A204.1 (cell line): ENCODE measurements around the gene EFTUD2.
A peak's percentile ranks its signal among the peaks of the same experiment; 100 is the strongest.
"Not testable (repeated sequence)": the region's sequence is repeated elsewhere in the genome, so short reads cannot be mapped to it uniquely, and the experiment has no call there.

Source experiments
- FAIRE-seq: peaks from 2 replicates; lab custom pipeline; 2012; peaks lifted over from hg19 to GRCh38; lab: Jason Lieb, UNC

Gene EFTUD2

DNA sequence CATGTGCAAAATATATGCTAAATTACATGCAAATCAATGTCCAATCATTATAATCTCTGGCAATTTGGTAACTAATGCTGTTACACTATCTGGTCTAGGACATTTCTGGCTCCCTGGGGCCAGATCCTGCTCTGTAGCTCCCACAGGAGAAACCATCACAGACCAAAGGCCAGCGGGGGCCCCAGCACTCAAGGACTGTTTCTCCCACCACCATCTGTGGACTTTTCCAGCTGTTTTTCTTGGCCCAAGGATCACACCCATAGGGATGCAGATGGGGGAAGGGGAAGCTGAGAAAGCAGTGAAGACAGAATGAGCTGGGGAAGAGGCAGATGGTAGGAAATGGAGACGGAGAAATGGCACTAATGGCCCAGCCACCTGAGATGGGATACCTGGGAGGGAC, 51.7 kb downstream of the EFTUD2 start, which contains the start of gene HIGD1B:
Gene HIGD1B, plus strand, starts transcription at position 298 of the 400 bp plus-strand sequence. CDS start 270 bp downstream, outside the sequence.
- no peak for FAIRE-seq

GRCh38 chr17:44846206-44846605, 53.0 kb downstream of the EFTUD2 start:
- FAIRE-seq, result no peak

GRCh38 chr17:44844390-44844830, 54.8 kb downstream of the EFTUD2 start:
- no peak for FAIRE-seq

- FAIRE-seq, result no peak
Measured at GRCh38 chr17:44842748-44843147, 56.5 kb downstream of the EFTUD2 start.

DNA sequence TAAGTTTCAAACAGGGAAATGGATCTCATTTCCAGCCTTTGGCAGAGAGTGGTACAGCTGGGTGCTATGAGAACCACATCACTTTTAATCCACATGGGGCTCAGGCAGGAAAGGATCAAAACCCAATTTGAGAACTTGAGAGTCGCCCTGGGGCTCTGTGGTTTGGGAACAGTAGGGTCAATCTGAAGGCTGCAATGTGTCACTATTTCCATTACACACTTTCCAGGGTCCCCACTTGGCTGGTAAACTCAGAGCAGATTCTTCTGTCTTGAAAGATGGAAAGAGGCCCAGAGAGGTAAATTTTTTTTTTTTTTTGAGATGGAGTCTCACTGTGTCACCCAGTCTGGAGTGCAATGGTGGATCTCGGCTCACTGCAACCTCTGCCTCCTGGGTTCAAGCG, 58.3 kb downstream of the EFTUD2 start:
- no peak for FAIRE-seq

- no peak for FAIRE-seq
Measured at GRCh38 chr17:44840274-44840673, 59.0 kb downstream of the EFTUD2 start.

- no peak for FAIRE-seq
Measured at GRCh38 chr17:44837196-44837595, 62.0 kb downstream of the EFTUD2 start.

DNA sequence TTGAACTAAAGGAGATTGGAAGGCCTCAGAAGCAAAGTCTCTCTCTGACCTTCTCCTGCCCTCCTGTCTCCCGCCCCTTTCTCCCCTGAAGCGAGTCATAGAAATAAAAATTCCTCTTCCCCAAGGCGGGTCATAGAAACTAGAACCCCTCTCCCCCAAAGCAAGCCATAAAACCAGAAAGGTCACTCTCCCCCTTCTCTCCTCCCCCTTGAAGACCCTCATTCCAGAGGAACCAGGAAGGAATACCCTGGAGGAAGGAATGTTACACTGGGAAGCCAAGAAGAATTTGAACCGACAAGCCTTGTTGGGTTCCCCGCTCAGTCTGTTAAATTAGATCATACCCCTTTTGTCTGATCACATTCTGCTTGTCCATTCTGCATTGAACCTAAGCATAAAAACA, 66.4 kb downstream of the EFTUD2 start:
- no peak for FAIRE-seq

DNA sequence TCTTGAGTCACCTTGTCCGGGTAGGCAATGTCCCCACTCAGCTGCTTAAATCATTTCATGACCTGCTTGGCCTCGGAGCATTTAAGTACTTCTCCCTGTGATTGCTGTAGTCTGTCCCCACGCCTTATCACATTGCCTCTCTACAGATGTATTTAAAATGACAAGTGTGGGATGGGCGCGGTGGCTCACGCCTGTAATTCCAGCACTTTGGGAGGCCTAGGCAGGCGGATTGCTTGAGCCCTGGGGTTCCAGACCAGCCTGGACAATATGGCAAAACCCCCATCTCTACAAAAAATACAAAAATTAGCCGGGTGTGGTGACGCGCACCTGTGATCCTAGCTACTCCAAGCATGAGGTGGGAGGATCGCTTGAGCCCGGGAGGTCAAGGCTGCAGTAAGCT, 67.9 kb downstream of the EFTUD2 start:
- FAIRE-seq, result no peak

GRCh38 chr17:44830359-44831288, 68.6 kb downstream of the EFTUD2 start:
- FAIRE-seq, result peak; percentile 93

DNA sequence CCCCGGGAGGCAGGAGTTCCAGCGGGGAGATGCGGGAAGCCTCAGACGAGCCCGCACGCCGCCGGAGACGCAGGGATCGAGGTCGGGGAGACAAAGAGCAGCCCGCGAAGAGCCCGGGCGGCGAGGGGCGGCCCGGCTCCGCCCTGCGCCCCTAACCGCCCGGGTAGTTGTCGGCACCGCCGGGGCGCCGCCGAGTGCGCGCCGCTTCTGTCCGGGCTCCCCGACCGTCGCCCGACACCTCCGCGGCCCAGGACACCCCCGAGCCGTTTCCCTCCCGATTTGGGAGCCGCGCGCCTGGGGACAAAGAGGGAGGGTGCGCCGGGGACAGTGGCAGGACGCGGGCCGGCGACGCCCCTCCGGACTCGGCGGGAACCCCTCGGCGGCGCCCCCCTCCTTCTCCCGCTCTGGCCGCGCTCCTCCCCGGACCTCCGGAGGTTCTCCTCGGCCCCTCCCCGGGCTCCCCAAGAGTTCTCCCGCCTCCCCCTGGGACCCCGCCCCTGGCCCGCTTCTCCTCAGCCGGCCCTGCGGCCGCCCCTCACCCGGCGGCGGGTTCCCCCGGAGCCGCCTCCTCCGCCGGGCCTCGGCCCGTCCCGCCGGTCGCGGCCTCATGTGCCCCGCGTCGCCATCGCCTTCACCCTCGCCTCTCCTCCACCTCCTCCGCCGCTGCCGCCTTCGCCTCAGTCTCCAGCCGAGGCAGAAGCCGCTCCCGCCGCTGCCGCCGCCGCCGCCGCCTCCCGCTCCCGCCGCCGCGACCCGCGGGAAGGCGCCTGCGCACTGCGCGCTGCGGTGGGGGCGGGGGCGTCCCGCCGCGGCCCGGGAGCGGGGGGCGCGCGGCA, 69.5 kb downstream of the EFTUD2 start, which contains the start of gene GJC1:
Gene GJC1, minus strand, starts transcription at position 765 of the 836 bp plus-strand sequence. CDS start 24,470 bp downstream, outside the sequence.
- no peak for FAIRE-seq

- FAIRE-seq, result no peak
Measured at GRCh38 chr17:44828919-44829522, 70.2 kb downstream of the EFTUD2 start.

DNA sequence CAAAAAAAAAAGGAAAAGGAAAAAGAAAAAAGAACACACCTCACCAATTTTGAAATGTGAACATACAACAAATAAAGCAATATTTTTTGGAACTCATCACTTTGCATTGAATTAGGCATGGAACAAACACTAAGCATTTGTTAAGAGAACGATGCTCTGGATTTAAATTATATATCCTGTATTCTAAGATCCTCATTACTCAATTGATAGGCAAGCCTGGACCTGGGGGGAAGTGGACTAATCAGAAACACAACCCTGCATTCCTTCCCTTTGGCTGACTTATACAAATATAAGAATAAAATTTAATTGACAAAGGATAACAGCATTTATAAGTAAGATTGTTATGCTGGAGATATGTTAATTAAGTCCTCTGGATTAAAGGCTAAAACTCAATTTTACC, 71.4 kb downstream of the EFTUD2 start:
- FAIRE-seq, result peak; percentile 87

- peak; percentile 57 for FAIRE-seq
Measured at GRCh38 chr17:44826123-44826790, 73.0 kb downstream of the EFTUD2 start.

- FAIRE-seq, result not testable (repeated sequence)
Measured at GRCh38 chr17:44825236-44825635, 74.0 kb downstream of the EFTUD2 start.

- peak; percentile 95 for FAIRE-seq
Measured at GRCh38 chr17:44820631-44821212, 78.5 kb downstream of the EFTUD2 start.

DNA sequence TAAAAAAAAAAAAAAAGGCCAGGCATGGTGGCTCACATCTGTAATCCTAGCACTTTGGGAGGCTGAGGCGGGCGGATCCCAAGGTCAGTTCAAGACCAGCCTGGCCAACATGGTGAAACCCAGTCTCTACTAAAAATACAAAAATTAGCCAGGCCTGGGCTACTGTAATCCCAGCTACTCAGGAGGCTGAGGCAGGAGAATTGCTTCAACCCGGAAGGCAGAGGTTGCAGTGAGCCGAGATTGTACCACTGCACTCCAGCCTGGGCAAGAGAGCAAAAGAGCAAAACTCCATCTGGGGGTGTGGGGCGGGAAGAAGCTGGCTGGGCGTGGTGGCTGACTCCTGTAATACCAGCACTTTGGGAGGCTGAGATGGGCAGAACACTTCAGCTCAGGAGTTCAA, 80.7 kb downstream of the EFTUD2 start:
- FAIRE-seq, result not testable (repeated sequence)

- no peak for FAIRE-seq
Measured at GRCh38 chr17:44812263-44812662, 87.0 kb downstream of the EFTUD2 start.

DNA sequence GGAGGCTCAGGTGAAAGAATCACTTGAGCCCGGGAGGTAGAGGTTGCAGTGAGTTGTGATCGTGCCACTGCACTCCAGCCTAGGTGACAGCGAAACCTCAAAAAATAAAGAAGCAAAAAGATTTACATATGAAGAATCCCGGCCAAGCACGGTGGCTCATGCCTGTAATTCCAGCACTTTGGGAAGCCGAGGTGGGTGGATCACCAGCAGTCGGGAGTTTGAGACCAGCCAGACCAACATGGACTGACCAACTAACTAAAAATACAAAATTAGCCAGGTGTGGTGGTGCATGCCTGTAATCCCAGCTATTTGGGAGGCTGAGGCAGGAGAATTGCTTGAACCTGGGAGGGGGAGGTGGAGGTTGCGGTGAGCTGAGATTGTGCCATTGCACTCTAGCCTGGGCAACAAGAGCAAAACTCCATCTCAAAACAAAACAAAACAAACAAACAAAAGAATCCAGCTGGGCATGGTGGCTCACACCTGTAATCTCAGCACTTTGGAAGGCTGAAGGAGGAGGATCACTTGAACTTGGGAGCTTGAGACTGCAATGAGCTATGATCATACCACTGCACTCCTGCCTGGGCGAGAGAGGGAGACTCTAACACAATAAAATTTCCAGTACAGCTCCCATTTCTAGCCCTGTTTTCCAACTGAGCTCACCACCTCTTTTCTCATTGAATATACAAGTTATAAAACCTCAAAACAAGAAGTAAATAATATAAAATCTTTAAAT, 90.4 kb downstream of the EFTUD2 start:
- not testable (repeated sequence) for FAIRE-seq

- FAIRE-seq, result no peak
Measured at GRCh38 chr17:44808156-44808555, 91.1 kb downstream of the EFTUD2 start.

GRCh38 chr17:44807817-44808155, 91.5 kb downstream of the EFTUD2 start:
- no peak for FAIRE-seq
